A172 (cell line): ENCODE measurements around the gene IFT122. TPM values are rescaled to one million over a fixed set of nuclear protein-coding genes. Genes with fewer than 3 reads are reported as not detected.
"Not testable (repeated sequence)": the region's sequence is repeated elsewhere in the genome, so short reads cannot be mapped to it uniquely, and the experiment has no call there.

Source experiments
- DNase-seq: peaks from one replicate; pipeline ENCODE4 v3.0.0-alpha.2; 2015; ENCODE audit warnings: low spot score
- total RNA-seq: library from RNA; depleted of rRNA; stranded (reverse); fragments of >200 nt; shearing (Covaris generic); gene quantifications from 2 replicates; pipeline ENCODE4 v1.2.3, GENCODE V29; 2014

The IFT122 gene
- total RNA-seq, 1 experiment from 2014 or later, result 22.3 TPM

DNA sequence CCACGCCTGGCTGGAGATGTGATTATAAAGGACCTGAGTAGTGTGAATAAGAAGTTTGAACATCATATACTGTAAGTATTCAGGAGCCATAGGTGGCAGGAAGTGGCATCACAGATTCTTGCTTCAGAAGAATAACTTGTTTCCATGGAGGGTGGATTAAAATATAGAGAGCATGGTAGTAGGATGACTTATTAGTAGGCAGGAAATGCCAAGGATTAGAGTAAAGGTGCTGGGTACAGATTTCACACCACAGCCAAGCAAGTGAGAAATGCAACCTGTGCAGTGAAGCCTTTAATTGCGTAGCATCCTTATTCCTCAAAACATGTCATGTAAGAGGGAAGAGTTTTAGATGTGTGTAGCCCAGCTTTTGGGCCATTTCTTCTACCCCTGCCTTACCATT lies 30.8 kb downstream of the IFT122 start:
- no peak for DNase-seq

- no peak for DNase-seq
Measured at GRCh38 chr3:129473067-129473768, 33.2 kb downstream of the IFT122 start.

- no peak for DNase-seq
Measured at GRCh38 chr3:129473769-129474152, 33.7 kb downstream of the IFT122 start.

- peak; percentile 54 for DNase-seq
Measured at GRCh38 chr3:129474984-129475804, 35.2 kb downstream of the IFT122 start.

- no peak for DNase-seq
Measured at GRCh38 chr3:129475863-129476262, 35.8 kb downstream of the IFT122 start.

GRCh38 chr3:129476586-129476985 lies 36.6 kb downstream of the IFT122 start:
- no peak for DNase-seq

GRCh38 chr3:129481225-129481765 lies 41.3 kb downstream of the IFT122 start:
- DNase-seq, result not testable (repeated sequence)

GRCh38 chr3:129481766-129482332 lies 41.8 kb downstream of the IFT122 start:
- no peak for DNase-seq

DNA sequence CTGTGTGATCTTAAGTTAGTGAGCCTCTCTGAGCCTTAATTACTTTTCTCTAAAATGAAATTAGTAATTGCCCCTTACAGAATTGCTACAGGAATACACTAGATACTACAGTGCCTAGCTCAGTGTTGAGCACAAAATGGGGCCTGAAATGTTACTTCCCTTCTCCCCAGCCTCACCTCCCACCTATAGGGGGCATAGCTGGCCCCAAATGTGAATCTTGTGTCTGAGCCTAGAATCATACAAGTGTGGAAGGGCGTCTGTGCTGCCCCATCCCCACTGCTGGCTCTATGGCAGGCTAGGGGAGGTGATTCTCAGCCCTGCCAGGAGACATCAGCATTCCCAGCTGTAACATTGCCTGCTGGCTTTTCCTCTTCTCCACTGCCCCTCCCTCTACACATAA lies 42.7 kb downstream of the IFT122 start:
- DNase-seq, result no peak

DNA sequence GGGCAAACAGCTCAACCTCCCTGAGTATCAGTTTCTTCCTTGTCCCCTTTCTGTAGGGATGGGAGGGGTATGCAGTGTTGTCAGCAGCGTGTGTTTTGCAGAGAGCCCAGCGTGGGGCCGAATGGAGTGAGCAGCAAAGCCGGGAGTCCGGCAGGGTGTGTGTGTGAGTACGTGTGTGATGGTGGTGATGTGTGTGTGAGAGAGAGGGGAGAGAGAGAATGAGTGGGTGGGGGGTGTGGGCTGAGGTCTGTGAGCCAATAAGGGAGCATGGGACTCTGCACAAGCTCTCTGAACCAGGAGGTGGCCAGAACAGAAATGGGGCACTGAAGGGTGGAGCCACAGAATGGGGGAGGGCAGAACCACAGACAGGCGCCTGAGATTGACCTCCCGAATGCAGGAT lies 43.8 kb downstream of the IFT122 start:
- DNase-seq, result no peak

- DNase-seq, result not testable (repeated sequence)
Measured at GRCh38 chr3:129485146-129485545, 45.1 kb downstream of the IFT122 start.

GRCh38 chr3:129485721-129486663 lies 46.0 kb downstream of the IFT122 start:
- peak; percentile 90 for DNase-seq

DNA sequence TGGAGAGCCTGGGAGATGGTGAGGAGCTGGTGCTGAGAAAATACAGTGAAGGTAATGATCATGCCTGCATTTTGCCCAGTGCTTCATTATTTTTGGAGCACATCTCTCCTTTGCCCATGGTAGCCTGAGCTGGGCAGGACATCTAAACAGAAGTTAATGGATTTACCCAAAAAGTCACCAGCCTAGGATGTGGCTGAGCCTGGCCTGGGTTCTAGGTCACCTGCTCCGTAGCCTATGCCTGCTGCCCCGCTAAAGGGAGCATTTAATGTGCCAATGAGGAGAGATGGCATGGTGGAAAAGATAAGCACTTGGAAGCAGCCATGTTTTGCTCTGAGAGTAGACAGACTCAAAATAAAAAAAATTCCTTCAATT lies 46.6 kb downstream of the IFT122 start:
- DNase-seq, result no peak

- DNase-seq, result no peak
Measured at GRCh38 chr3:129487183-129487867, 47.3 kb downstream of the IFT122 start.

GRCh38 chr3:129487868-129488335 lies 47.9 kb downstream of the IFT122 start:
- not testable (repeated sequence) for DNase-seq

DNA sequence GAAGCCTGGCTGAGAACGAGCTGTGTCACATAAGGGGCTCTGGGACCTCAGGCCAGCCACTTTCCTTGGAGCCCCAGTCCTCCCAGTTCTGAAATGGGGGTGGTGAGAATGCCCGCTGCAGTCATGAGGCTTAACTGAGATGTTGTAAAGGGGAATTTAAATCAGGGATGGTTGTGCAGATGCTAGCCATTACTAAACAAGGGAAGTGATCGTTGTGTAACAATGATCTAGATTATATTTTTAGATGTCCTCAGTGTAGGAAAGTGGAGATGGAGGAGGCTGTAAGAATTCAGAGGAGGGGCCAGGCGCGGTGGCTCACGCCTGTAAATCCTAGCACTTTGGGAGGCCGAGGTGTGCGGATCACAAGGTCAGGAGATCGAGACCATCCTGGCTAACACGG lies 49.2 kb downstream of the IFT122 start:
- DNase-seq, result not testable (repeated sequence)

DNA sequence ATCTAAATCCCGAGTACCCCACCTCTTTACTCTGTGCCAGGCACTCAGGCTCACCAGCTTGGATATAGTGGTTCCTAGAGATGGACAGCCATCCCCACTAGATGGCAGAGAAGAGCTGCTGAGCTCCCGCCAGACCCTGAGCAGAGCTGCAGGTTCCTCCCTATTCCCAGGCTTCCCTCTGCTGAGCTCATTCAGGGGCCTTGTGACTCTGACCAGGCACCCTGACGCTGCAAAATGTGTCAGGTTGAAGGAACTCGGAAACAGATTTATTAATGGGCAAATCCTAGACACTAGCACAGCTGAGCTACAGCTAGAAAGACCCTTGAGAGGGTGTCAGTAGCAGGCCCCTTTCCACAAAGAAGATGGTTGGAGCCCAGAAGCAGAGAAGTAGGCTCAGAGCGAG lies 50.2 kb downstream of the IFT122 start:
- DNase-seq, result peak; percentile 97

DNA sequence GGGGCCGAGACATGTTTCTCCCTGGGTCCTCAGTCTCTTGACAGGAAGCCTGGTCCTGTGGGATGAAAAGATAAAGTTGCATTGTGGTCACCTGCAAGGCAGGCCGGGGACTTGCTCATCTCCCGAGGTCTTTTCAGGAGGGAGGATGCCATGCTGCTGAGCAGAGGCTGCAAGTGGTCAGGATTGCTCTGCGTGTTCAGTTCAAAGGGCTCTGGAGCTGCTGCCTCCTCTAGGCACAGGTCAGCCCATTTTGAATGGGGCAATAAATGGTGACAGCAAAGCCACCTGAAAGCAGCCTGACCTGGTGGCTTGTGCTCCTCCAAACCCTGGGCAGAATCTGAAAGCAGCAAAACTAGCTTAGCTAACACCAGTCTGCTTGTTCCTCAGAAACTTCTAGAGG lies 51.1 kb downstream of the IFT122 start:
- DNase-seq, result not testable (repeated sequence)

DNA sequence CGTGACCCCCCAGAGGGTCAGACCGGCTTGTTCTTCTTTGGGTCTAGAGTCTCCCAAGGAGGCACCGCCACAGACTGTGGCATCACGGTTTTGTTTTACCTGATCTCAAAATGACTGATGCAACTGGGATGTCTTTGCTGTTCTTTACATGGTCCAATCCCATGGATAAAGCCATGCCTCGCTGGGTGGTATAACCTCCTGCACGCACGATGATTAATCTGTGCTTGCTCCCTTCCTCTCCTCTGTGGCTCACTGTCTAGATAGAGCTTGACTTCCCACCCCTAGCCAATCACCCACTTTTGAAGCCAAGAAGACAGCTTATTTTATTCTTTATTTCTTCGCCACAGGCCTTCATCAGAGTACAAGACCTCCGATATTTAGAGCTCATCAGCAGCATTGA lies 51.8 kb downstream of the IFT122 start:
- DNase-seq, result no peak

DNA sequence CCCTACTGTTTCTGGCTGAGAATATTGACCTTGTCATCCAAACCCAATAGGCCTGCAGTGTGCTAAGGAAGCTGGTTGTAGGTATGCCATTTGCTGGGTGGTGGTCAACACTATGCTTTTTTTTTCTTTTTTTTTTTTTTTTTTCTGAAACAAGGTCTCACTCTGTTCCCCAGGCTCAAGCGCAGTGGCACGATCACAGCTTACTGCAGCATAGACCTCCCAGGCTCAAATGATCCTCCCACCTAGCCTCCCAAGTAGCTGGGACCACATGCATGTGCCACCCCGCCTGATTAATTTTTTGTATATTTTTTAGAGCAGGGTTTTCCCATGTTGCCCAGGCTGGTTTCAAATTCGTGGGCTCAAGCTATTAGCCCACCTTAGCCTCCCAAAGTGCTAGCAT lies 52.7 kb downstream of the IFT122 start:
- no peak for DNase-seq

GRCh38 chr3:129493206-129493605 lies 53.2 kb downstream of the IFT122 start:
- no peak for DNase-seq
